ENCODE results near the gene FAM25A.

Gene FAM25A

DNA sequence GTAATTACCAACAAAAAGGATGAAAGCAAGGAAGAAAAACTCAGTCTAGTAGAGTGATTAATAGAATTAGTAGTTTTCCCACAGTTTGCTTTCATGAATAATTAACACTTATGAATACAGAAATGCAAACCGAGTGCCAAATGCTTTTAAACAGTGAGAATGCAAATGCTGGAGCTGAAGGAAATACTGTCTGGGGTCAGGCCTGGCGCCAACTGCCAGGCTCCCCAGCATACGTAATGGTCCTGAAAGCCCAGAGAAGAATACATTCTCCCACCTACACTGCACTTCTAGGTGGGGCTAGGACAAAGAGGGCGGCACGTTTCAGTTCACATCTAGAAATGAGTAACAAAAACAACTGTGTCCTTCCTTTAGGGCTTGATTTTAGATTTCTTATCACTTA, 44.6 kb downstream of the FAM25A start:
- no peak for DNase-seq (ENCODE audit: low read depth)

DNA sequence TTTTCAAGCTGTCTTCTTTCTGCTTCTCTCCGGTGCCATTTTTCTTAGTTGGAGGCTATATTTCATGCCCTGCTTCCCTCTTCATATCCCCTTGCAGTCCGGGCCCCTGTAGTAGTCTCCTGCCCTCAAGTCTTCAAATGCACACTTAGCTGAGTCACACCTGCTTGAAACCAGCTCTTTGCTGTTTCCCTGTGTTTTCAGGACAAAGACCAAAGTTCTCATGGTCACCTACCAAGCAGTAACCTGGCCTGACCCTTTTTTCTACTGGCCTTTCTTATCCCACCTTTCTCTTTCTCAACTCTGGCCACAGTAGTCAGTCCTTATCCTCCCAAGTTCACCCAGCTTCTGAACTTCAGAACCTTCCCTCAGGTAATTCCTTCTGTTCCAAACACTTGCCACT, 46.1 kb downstream of the FAM25A start:
- DNase-seq (ENCODE audit: low read depth), result no peak

DNA sequence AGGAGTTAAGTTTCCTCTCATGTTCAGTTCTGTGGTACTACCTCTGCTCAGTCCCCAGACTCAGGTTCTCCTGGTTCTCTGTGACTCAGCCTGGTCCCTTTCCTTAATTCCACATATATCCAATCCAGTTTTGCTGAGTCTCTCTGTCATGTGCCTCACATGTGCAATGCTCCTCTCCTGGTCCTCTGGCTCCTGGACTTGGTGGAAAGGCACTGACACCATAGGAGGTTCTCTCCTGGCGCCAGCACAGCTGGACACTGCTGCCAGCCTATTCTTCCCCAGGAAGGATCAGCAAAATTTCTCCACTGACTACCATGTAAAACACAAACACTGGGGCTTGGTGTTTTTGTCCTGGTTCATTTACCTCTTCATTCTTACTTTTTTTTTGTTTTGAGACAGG, 46.8 kb downstream of the FAM25A start:
- DNase-seq (ENCODE audit: low read depth), result no peak

DNA sequence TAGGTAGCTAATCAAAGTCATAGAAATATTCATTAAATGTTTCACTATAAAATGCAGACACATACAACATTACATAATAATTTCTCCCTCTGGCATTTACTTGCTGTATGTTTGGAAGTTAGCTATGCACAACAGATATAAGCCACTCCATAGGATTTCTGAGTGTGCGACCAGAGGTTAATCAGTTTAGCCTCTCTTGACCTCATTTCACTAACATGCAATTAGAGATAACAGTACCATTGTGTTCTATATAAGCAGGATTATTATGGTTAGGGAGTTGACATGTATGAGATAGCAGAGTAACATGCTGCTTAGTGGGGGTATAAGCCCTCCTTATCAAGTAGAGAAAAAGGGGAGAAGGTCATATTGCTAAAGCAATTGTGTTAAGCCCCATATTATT, 48.2 kb downstream of the FAM25A start:
- DNase-seq (ENCODE audit: low read depth), result no peak

DNA sequence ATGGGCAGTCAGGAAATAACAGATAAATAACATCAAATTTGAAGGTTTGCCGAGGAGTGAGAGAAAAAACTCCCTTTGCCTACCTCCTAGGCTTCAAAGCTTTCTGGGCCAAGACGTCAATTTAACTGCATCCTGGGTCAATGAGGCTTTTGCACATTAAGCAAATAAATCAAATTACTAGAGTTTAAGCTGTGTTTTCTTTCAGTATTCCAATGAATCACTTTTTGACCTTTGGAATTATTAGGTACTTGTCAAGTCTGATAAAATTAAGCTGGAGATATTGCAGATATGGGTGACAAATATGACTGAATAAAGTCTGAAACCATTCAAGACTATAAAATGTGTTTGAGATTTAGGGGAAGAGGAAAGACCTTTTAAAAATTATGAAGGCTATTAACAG, 52.4 kb downstream of the FAM25A start:
- no peak for DNase-seq (ENCODE audit: low read depth)

All from stromal cell of bone marrow (primary cell).